Measurements from ENCODE around the gene DUOX1. TPM values are rescaled to one million over a fixed set of nuclear protein-coding genes. Genes with fewer than 3 reads are reported as not detected.

Gene DUOX1
- total RNA-seq, 1 donor from 2014 or later, result 0.14 TPM

DNA sequence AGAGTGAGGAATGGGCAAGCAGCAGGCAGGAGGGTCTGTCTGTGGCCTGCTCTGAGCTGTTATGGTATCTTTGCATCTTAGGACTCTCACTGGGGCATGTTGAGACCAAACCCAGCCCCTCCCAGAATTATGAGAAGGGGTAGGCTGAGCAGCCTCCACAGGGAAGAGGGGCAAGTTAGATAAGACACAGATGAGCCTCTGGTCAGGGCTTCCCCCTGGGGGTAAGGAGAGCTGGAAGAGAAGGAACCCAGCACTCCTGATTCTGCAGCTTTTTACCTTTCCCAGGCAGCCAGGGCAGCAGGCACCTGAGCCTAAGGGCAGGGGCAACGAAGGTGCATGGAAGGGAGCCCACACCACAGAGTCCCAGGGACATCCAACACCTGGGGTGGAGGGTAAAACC, 19.3 kb downstream of the DUOX1 start:
- Mint-ChIP-seq H3K27ac (no peak overlapping the region), H3K27me3 (no peaks in the 10 kb centered on the region), H3K36me3 (ENCODE audit: low read depth) (peaks cover 4% of the 10 kb centered on the region), H3K9me3 (no peaks in the 10 kb centered on the region), H3K4me3 (no peak overlapping the region), H3K4me1 (no peaks in the 10 kb centered on the region)
- DNase-seq, result no peak
- intact Hi-C loops (cut with micrococcal nuclease), result no loop called here

DNA sequence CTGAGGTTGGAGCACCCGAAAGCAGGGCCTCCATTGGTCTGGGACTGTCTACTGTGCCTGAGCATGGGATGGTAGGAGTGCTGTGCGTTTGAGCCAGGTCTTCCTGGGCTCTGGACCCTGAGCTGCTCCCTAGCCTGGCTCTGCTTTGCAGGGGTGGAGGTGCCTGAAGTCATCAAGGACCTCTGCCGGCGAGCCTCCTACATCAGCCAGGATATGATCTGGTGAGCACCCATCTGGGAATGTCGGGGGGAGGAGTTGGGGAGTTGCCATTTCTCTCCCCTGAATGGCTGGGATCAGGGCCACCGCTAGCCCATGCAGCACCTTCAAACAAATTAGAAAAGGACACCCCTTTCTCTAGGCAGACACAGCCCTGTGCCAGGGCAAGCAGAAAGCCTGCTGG, 20.7 kb downstream of the DUOX1 start:
- no peak for DNase-seq
- Mint-ChIP-seq H3K9me3 (no peaks in the 10 kb centered on the region), H3K36me3 (ENCODE audit: low read depth) (peaks cover 4% of the 10 kb centered on the region), H3K27me3 (no peaks in the 10 kb centered on the region), H3K4me3 (no peak overlapping the region), H3K4me1 (no peaks in the 10 kb centered on the region), H3K27ac (no peak overlapping the region)
- intact Hi-C loops (cut with micrococcal nuclease), result no loop called here

DNA sequence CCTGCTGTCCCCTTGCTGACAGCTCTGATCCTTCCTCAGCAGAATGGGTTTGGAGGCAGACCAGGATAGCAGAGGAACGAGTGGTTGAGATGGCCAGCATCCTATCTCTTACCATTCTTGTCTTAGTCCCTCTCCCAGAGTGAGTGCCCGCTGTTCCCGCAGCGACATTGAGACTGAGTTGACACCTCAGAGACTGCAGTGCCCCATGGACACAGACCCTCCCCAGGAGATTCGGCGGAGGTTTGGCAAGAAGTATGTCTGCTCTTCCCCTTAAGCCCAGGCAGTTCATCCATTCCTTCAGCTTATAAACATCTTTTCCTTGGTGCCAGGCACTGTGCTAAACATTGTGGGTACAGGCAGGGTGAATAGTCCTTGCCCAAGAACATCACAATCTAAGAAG, 21.2 kb downstream of the DUOX1 start:
- Mint-ChIP-seq H3K27ac (no peak overlapping the region), H3K36me3 (ENCODE audit: low read depth) (peaks cover 4% of the 10 kb centered on the region), H3K9me3 (no peaks in the 10 kb centered on the region), H3K4me1 (no peaks in the 10 kb centered on the region), H3K4me3 (no peak overlapping the region), H3K27me3 (no peaks in the 10 kb centered on the region)
- intact Hi-C loops (cut with micrococcal nuclease), result no loop called here
- no peak for DNase-seq

DNA sequence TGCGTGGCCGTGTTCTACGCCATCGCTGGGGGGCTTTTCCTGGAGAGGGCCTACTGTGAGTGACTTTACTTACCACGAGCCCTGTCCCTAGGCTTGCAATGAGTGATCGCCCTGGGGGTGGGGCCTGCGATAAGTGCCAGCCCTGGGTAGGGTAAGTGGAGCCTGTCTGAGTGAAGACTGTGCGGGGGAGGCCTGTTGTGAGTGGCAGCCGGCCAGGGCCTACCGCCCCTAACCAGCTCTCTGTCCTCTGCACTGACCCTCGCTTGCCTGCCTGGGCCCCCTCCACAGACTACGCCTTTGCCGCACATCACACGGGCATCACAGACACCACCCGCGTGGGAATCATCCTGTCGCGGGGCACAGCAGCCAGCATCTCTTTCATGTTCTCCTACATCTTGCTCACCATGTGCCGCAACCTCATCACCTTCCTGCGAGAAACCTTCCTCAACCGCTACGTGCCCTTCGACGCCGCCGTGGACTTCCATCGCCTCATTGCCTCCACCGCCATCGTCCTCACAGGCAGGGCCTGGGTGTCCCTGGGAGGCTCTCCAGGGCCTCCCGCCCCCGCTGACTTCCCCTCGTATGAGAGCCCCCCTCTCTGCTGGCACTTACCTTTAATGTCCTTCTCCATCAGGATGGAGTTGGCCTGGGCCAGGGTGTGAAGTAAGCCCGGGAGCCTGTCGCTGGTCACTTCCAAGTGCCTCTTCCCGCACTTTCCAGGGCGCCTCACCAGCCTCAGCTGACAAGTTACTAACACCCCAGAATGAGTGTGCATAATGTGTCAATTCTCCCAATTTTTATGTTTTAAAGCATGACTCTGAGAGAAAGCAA, 22.4 kb downstream of the DUOX1 start:
- Mint-ChIP-seq H3K27me3 (no peaks in the 10 kb centered on the region), H3K27ac (no peak overlapping the region), H3K4me1 (peaks cover 4% of the 10 kb centered on the region), H3K36me3 (ENCODE audit: low read depth) (peaks cover 4% of the 10 kb centered on the region), H3K4me3 (no peak overlapping the region), H3K9me3 (no peaks in the 10 kb centered on the region)
- intact Hi-C loops (cut with micrococcal nuclease), result no loop called here
- no peak for DNase-seq

DNA sequence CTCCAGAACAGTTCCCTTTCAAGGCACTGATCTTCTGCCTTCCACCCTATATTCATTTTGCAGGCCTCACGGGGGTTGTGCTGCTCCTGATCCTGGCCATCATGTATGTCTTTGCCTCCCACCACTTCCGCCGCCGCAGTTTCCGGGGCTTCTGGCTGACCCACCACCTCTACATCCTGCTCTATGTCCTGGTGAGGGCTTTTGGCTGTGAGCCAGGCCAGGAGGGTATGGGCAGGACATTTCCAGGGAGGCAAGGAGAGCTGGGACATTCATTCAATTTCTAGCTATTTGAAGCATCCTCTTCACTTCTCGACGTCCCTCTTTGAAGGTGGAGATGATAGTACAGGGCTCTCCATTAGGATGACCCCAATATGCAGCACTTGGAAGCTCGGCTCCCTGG, 25.9 kb downstream of the DUOX1 start:
- Mint-ChIP-seq H3K36me3 (ENCODE audit: low read depth) (peaks cover 4% of the 10 kb centered on the region), H3K27me3 (no peaks in the 10 kb centered on the region), H3K27ac (no peak overlapping the region), H3K9me3 (no peaks in the 10 kb centered on the region), H3K4me3 (no peak overlapping the region), H3K4me1 (peaks cover 15% of the 10 kb centered on the region)
- intact Hi-C loops (cut with micrococcal nuclease), result no loop called here
- no peak for DNase-seq

DNA sequence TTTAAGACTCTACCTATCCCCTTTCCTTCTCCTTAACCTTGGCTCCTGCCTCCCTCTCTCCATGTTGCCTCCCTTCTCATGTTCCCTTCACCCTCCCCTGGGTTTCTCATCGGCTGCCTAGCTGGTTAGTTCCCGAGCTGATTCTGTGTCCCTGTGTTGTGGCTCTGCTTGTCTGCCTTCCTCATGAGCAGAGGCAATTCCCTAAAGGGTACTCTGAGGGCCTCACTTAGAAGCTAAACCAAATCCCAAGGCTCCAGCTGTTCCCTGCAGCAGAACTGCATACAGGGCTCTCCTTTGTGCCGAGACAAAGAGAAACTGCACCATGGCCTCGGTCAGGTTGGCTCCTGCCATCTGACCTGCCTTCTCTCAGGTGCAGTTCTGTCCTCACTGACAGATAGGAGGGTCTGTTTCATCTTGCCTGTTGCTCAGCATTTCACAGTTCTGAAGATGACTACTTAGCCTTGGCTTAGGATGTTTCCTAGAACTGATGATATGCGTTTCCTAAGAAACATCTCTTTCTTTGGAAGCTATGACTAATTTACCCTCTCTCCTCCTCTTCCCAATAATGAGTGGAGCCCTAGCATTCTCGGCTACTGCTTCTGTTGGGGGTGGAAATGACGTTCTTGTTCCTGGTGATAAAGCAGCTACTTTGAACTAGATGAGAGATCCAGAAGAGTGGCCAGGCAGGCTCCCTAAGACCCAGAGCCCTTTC, 27.1 kb downstream of the DUOX1 start:
- Mint-ChIP-seq H3K4me1 (peaks cover 15% of the 10 kb centered on the region), H3K4me3 (no peak overlapping the region), H3K9me3 (no peaks in the 10 kb centered on the region), H3K27me3 (no peaks in the 10 kb centered on the region), H3K27ac (peak overlapping the region; percentile 3), H3K36me3 (ENCODE audit: low read depth) (peaks cover 4% of the 10 kb centered on the region)
- DNase-seq, result no peak
- intact Hi-C loops (cut with micrococcal nuclease), result no loop called here

DNA sequence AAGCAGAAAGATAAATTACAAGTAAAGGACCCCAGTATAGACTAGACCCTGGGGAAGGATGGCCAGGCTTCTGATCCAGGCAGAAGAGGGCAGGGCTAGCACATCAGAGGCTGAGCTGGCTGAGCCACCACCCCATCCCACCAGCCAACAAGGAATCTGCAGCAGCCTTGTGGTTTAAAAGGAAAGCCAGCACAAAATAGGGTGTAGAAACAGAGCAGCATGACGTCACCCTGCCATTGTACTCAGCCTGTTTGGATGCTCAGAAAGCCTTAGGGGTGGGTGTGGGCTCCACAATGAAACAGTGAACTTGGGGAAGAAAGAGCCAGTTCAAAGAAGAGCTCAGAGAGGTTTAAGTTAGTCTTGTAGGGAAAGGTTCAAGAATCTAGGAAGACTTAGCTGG, 28.2 kb downstream of the DUOX1 start:
- Mint-ChIP-seq H3K27ac (no peak overlapping the region), H3K36me3 (ENCODE audit: low read depth) (no peaks in the 10 kb centered on the region), H3K9me3 (no peaks in the 10 kb centered on the region), H3K4me3 (no peak overlapping the region), H3K4me1 (peaks cover 18% of the 10 kb centered on the region), H3K27me3 (no peaks in the 10 kb centered on the region)
- DNase-seq, result peak; percentile 76
- intact Hi-C loops (cut with micrococcal nuclease), result no loop called here

DNA sequence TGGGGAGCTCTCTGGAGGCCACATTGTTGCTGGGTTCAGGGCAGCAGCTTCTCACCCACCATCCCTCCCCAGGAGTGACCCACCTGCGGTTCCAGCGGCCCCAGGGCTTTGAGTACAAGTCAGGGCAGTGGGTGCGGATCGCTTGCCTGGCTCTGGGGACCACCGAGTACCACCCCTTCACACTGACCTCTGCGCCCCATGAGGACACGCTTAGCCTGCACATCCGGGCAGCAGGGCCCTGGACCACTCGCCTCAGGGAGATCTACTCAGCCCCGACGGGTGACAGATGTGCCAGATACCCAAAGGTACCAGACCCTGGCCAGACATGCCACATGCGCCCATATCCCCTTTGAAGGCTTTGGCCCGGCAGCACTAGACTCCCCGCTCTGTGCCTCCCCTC, 31.9 kb downstream of the DUOX1 start:
- DNase-seq, result no peak
- Mint-ChIP-seq H3K9me3 (no peaks in the 10 kb centered on the region), H3K36me3 (ENCODE audit: low read depth) (no peaks in the 10 kb centered on the region), H3K27me3 (no peaks in the 10 kb centered on the region), H3K4me3 (no peak overlapping the region), H3K4me1 (peaks cover 32% of the 10 kb centered on the region), H3K27ac (no peak overlapping the region)
- intact Hi-C loops (cut with micrococcal nuclease), result no loop called here

DNA sequence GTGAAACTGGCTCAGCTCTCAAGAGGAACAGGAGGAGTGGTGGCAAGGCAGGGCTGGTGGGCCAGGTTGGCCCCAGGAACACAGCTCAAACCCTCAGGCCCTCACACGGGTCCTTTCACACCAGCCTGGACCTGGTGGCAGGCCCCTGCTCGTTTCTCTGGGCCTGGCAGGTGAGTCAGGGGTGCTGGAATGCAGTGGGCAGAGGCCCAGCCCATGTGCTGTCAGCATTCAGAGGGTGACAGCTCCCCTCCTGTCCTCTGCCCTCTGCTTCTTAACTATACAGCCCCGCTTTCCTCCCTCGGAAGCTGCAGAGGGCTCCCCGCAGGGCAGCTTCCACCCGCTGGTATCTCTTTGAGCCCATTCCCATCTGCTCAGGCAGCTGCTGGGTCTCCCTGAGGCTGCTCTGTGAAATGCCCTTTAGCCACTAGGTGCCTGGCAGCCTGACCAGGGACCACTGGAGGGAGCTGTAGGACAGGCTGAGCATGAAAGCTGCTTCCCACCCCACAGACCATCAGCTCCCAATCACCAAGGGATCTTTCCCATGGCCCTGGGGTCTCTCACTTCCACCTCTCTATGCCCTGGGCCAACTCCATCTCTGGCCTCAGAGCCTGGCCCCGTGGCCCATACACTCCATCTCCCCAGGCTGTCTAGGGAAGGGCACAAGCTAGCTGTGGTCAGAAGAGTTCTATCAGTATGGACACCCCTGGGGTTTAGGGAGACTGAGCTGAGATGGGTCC, 33.1 kb downstream of the DUOX1 start:
- H3K36me3 Mint-ChIP-seq (ENCODE audit: low read depth), result no peaks in the 10 kb centered on the region
- H3K27ac Mint-ChIP-seq, result no peak overlapping the region
- H3K4me3 Mint-ChIP-seq, result no peak overlapping the region
- DNase-seq, result peak; percentile 90
- intact Hi-C loops (cut with micrococcal nuclease), result loop anchor here (1.0 kb wide), 2 partner anchors 35 to 236 kb away; no protein-coding TSS in a partner anchor
- H3K9me3 Mint-ChIP-seq, result no peaks in the 10 kb centered on the region
- peaks cover 28% of the 10 kb centered on the region for H3K4me1 Mint-ChIP-seq
- no peaks in the 10 kb centered on the region for H3K27me3 Mint-ChIP-seq

DNA sequence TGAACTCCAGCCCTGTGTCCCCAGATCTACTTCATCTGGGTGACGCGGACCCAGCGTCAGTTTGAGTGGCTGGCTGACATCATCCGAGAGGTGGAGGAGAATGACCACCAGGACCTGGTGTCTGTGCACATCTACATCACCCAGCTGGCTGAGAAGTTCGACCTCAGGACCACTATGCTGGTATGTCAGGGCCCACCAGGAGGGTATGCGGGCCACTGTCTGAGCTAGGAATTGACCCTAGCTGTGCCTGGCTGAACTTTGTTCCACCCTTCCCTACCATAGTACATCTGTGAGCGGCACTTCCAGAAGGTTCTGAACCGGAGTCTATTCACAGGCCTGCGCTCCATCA, 33.7 kb downstream of the DUOX1 start:
- no peak for DNase-seq
- Mint-ChIP-seq H3K27ac (no peak overlapping the region), H3K36me3 (ENCODE audit: low read depth) (no peaks in the 10 kb centered on the region), H3K27me3 (no peaks in the 10 kb centered on the region), H3K9me3 (no peaks in the 10 kb centered on the region), H3K4me3 (no peak overlapping the region), H3K4me1 (peaks cover 25% of the 10 kb centered on the region)
- intact Hi-C loops (cut with micrococcal nuclease), result loop anchor here (1.0 kb wide), 2 partner anchors 35 to 236 kb away; no protein-coding TSS in a partner anchor

DNA sequence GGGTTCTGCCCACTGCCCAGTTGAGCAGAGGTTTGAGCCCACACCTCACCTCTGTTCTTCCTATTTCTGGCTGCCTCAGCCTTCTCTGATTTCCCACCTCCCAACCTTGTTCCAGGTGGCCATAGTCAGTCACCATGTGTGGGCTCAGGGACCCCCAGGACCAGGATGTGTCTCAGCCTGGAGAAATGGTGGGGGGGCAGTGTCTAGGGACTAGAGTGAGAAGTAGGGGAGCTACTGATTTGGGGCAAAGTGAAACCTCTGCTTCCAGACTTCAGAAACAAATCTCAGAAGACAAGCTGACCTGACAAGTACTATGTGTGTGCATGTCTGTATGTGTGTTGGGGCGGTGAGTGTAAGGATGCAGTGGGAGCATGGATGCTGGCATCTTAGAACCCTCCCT, 35.1 kb downstream of the DUOX1 start:
- H3K36me3 Mint-ChIP-seq (ENCODE audit: low read depth), result no peaks in the 10 kb centered on the region
- H3K4me3 Mint-ChIP-seq, result peak overlapping the region; percentile 39
- H3K27ac Mint-ChIP-seq, result peak overlapping the region; percentile 79
- no peaks in the 10 kb centered on the region for H3K9me3 Mint-ChIP-seq
- DNase-seq, result no peak
- intact Hi-C loops (cut with micrococcal nuclease), result no loop called here
- peaks cover 20% of the 10 kb centered on the region for H3K4me1 Mint-ChIP-seq
- no peaks in the 10 kb centered on the region for H3K27me3 Mint-ChIP-seq

DNA sequence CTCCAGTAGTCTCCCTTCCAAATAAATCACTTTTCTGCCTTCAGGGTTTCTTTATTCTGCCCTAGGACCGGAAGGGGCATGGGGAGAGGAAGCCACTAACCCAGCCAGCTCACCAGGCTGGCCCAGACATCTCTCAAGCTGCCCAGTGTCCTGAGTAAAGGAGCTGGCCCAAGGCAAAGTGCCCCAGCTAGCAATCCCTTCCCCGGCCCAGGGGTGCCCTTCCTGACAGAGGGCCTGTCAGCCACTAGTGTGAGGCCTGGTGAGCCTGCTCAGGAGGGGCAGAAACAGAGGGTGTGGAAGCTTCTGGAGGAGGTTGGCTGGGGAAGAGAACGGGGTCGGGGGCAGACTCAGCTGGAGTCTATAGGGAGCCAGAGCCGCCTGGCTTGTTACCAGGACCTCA, 35.7 kb downstream of the DUOX1 start:
- intact Hi-C loops (cut with micrococcal nuclease), result no loop called here
- no peaks in the 10 kb centered on the region for H3K9me3 Mint-ChIP-seq
- no peak for DNase-seq
- H3K27me3 Mint-ChIP-seq, result no peaks in the 10 kb centered on the region
- peaks cover 20% of the 10 kb centered on the region for H3K4me1 Mint-ChIP-seq
- H3K36me3 Mint-ChIP-seq (ENCODE audit: low read depth), result no peaks in the 10 kb centered on the region
- peak overlapping the region; percentile 77 for H3K4me3 Mint-ChIP-seq
- peak overlapping the region; percentile 79 for H3K27ac Mint-ChIP-seq

DNA sequence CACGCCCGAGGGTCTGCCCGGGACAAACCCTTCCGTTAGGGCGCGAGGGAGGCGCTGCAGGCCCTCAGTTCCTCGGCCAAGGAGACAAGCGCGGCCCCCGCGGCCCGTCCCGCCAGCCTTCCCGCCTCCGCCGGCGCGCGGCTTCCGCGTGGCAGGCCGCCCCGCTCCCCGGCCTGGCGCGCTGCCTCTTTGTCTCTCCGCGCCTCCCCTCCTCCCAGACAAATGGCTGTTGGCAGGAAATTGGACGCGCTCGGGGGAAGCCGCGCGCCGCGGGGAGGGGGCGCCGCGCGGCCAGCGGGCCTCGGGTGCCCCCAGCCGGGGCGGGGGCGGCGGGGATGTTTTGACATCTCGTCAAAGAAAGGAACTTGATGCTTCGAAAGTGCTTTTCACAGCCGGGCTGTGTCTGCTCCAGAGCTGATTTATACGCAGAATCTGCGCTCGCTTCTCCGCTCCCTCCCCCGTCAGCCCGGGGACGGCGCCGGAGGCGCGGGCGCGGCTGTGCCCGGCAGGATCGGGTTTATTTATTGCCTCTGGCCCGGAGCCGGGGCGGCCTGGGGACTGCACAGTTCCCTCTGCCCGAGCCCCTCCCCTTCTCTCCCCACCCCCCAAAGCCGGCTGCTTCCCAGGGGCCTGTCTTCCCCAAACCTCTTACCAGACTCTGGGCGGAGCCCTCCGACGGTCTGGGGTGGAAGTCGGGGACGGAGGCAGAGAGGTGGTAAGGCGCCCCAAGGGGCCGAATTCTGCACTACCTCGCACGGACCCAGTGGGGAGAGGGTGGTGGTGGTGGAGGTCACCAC, 37.2 kb downstream of the DUOX1 start:
- H3K36me3 Mint-ChIP-seq (ENCODE audit: low read depth), result no peaks in the 10 kb centered on the region
- H3K27me3 Mint-ChIP-seq, result no peaks in the 10 kb centered on the region
- peak overlapping the region; percentile 84 for H3K27ac Mint-ChIP-seq
- DNase-seq, result peak; percentile 94
- intact Hi-C loops (cut with micrococcal nuclease), result loop anchor here (1.0 to 2.0 kb wide), 3 partner anchors 21 to 112 kb away; no protein-coding TSS in a partner anchor
- no peaks in the 10 kb centered on the region for H3K9me3 Mint-ChIP-seq
- H3K4me1 Mint-ChIP-seq, result peaks cover 19% of the 10 kb centered on the region
- peak overlapping the region; percentile 73 for H3K4me3 Mint-ChIP-seq
